A673 (cell line): ENCODE results near the gene TMEM198.

ENCODE experiments used
- CTCF ChIP-seq: fragments of 300-800, 200-600 bp; sonication (generic); conservative IDR thresholded peaks from 2 replicates; pipeline ENCODE4 v1.5.1; 2017; ENCODE audit warnings: low read depth, mild to moderate bottlenecking, antibody characterized with exemption, low read length, moderate library complexity, mixed read lengths
- EZH2 ChIP-seq: fragments of 200-600 bp; sonication (generic); IDR thresholded peaks from 2 replicates; pipeline ENCODE4 v1.6.1; 2017; ENCODE audit warnings: borderline replicate concordance, low read depth, mild to moderate bottlenecking, mixed read lengths, antibody characterized with exemption, low read length; ENCODE audit not compliant: poor library complexity, severe bottlenecking

GRCh38 chr2:219501849-219502248, 42.0 kb upstream of the TMEM198 start:
- TF ChIP-seq CTCF (no peak), EZH2 (no peak)
